GM18507 (cell line): ENCODE measurements around the gene TSPAN1.

Source experiments
- DNase-seq: peaks from one replicate; pipeline ENCODE4 v3.0.0; 2011; ENCODE audit warnings: low read depth; ENCODE audit not compliant: insufficient read length; ENCODE audit errors: extremely low spot score
- FAIRE-seq: peaks from 2 replicates; lab custom pipeline; 2011; peaks lifted over from hg19 to GRCh38; lab: Jason Lieb, UNC

The TSPAN1 gene, protein sequence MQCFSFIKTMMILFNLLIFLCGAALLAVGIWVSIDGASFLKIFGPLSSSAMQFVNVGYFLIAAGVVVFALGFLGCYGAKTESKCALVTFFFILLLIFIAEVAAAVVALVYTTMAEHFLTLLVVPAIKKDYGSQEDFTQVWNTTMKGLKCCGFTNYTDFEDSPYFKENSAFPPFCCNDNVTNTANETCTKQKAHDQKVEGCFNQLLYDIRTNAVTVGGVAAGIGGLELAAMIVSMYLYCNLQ

DNA sequence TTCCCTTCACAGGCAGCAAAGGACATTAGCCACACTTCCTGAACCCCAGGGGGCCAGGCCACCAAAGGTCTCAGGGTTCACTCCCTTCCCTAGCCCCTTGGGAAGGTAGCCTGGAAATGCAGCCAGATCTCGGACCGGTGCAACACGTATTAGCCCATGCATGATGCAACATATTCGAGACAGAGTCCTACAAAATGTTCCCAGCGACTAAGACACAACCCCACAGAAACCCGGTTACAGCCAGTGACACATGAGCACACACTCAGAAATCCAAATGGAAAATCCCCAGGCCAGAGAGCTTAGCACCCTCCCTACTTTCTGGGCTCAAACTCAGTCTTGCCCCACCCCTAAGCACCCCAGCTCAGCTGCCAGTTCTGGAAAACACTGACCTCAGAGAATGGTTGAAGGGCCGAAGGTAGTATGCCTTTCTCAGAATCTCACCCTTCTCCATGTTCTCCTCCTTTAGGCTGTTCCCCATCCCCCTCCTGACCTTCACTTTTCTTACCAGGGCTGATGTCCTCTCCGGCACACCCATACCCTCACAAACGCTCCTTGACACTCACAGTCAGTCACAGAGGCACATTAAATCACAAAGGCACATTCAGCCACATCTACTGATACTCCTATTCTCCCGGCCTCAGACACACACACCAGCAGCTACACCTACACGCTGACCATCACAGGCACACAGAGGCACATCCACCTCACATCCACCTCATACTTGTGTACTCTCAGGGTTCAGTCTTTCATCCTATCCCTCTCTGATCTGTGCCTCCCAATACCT lies at the start of gene TSPAN1:
TSS of gene TSPAN1 (plus strand) at position 640 of the 784 bp plus-strand sequence. CDS start 6,021 bp downstream, outside the sequence.
- FAIRE-seq (no peak), DNase-seq (no peak)

DNA sequence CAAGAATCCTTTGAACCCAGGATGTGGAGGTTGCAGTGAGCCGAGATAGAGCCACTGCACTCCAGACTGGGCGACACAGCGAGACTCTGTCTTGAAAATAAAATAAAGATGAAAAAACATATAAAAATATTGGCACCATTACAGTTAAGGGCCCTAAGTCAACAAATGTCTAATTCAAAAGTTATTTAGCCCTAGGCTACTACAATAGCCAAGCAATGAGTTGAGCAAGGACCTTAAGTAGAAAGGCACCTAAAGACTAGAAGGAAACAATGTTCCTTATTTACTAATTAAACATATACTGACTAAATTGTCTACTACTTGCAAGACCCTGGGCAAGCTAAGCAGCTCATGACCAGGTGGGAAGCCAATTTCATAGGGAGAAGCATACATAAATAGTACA lies 46.5 kb upstream of the TSPAN1 start:
- no peak for FAIRE-seq
- DNase-seq, result no peak

DNA sequence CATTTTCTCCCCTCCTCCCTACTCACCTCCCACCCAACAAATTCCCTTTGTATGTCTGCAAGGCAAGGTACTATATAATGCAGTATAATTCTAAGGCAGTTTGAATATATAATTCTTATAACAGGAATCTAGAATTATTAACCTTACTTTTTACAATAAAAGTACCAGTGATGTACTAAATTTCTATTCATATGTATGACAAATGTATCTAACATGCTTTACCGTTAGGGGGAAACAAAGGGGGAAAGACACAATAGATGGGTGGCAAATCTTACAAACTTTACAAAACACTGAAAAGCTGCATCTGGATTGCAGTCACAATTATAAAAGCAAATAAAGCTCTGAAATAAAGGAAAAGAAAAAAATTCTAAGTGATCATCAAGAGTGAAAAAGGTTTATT lies 44.8 kb upstream of the TSPAN1 start:
- FAIRE-seq (peak; percentile 5), DNase-seq (no peak)

DNA sequence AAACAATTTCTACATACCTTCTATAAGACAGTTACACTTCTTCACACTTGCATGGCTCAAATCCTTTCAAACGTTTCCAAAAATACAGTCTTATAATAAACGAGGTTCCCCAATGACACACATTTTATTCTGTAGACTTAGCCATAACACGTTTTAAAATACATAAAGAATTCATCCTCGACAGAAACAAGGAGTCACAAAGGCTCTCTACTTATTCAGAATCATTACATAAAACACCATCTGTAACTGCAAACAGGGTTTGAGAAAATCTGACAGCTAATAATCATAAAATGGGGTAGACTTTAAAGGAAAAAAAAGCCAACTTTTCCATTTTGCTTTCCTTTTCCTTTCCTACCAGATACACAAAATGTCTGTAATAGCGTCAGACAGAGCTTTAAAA lies 44.3 kb upstream of the TSPAN1 start:
- DNase-seq (no peak), FAIRE-seq (no peak)

DNA sequence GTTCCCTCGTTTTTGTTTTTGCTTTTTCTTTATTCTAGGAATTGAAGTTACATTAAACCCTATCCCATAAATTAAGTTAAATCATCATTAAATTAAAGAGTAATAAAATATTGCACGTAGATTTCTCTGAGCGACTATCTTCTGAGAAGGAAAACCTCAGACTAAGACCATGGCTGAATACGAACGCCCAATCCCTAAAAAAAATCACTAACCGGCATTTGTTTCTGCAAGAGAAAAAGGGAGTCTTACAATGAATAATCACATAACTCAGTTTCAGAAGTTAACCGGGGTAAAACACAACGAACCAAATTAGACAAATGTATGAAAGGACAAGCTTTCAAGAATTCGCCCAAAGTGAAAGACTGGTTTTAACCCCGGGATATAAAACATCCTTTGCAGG lies 43.8 kb upstream of the TSPAN1 start:
- DNase-seq, result no peak

DNA sequence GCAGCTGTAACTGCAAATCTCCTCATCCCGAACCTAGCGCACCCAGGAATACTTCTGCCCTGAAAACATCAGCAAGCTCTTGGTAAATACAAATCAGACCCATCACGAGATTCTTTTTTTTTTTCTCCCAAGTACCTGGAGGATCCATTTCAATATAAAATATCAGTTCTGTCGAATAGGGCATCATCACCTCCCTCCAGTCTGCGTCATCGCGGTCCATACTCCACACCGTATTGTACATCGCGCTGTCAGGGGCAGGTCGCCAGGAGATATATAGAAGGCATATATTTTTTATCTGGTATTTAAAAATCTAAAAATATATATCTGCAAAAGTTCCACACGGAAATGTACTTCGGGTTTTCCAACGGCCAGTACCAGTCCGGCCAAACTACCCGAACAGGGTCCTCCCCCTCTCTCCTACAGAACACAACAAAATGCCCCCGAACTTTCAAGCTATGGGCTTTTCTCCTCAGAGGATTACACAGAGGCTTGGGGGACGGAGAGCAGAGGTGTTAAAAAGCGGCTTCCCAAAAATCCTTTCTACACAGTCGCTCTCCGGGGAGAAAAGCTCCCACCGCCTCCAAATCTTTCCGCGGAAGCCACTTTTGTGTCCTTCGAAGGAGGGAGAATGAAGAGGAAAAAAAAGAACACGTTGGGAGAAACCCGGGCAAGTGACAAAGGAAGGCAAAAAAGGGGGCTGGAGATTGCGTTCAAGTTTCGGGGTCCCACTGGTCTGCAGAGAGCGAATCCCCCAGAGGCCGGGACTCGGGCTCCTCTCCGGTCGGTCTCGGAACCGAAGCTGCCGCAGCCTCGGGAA lies 43.0 kb upstream of the TSPAN1 start:
- FAIRE-seq (no peak), DNase-seq (no peak)

More for the DNA sequence above, 43.8 kb upstream of the TSPAN1 start:
- FAIRE-seq, result peak; percentile 69

DNA sequence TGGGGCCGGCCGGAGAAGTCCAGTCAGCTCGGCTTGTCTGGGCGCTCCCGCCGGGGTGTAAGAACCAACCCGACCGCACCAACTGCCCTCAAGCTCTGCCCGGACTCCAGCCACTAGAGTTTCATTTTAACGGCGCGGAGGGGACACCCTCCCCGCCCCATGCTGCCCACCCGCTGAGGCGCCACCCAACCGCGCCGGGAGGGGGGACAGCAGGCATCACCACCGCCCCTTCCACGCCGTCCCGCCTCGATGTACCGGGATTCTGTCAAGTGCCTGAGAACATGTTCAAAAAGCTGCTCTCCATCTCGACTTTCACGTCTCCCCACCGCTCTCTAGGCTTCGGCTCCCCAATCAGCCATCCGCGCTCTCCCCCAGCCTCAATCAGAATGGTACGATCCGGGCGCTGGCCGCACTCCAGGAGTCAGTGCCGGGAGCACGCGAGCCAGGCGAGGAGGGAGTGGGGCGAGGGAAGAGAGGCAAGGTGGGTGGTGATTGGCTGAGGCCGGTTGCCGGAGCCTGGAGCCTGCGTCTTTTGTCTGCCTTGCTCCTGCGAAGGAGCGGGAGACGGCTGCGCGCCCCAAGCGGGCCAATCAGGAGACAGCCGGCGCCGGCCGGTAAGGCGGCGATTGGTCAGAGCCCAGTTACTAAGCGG lies 42.2 kb upstream of the TSPAN1 start, which contains the start of gene PIK3R3:
TSS of gene PIK3R3 (minus strand) at position 101 of the 652 bp plus-strand sequence. CDS start 677 bp downstream, outside the sequence.
- peak; percentile 96 for DNase-seq
- peak; percentile 98 for FAIRE-seq

DNA sequence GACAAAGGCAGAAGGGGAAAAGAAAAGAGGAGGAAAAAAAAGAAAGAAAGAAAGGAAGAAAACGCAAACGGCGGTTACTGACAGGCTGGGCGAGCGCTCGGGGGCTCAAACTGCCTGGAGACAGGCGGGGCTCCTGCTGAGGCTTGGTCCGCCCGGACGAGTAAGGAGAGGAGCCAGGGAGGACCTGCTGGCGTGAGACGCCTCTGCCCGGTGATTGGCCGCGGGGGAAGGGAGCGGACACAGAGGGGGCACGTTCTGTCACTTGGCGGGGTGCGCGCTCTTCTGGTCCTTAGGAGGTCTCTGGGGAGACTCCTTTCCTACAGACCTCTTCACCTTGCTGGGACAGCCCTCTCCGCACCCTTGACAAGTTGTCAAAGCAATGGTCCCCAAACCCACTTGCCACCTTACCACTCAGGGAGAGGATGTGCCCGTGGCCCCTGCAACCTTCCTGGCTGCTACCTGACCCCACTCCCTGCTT lies 41.7 kb upstream of the TSPAN1 start:
- FAIRE-seq (no peak), DNase-seq (peak; percentile 69)

DNA sequence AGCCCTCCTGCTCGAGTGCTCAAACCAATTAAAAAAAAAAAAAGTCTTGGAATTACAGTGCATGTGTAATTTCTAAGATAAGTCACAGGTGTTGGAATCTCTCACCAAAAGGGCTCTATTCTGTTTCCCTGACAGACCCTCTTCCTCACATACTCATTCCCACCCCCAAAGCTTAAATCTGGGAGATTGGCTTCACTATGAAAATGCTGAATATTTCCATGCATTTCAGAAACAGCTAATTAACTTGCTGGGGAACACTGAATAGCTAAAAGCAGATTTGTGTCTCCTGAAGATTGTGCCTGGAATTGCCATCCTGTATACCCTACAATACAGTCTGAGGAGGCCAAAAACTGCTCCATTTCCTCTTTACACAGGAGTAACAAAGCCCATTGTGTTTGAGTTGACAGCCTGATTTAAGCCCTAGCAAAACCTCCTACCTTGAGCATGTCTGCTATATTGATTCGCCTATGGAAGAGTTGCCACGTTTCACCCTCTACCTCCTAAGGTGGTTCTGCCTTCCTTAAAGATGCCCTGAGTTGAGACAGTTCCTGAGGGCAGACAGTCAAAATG lies 41.0 kb upstream of the TSPAN1 start:
- DNase-seq, result no peak
- no peak for FAIRE-seq

DNA sequence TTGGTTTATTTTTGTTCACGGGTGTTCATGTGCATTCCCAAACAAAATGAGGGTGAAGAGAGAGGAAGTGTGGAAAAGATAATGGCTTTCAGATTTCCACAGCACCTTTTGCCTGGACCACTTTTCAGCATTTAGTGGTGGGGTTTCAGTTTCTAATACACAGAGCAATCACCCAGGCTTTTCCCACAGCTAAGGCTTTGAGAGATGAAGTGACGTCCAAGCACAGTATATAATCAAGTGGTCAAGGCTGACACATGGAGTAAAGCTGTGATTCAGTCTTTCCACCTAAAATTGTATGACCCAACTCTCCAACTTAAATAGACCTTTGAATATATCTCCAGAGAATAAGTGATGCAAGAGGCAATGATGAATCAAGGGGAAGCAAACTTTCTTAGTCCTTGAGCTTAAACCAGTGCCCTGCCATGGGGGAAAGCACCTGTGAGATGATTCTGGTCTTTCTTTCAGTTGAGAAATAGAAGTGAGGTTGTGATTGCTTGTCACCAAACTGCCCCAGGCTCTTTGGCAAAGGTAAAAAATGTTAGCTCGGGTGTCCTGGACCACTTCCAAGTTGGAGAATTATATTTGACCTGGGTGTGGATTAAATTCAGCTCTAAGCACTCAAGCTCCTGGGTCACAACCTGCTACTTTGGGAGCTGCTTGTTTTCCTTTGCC lies 40.1 kb upstream of the TSPAN1 start:
- DNase-seq (no peak), FAIRE-seq (peak; percentile 15)

DNA sequence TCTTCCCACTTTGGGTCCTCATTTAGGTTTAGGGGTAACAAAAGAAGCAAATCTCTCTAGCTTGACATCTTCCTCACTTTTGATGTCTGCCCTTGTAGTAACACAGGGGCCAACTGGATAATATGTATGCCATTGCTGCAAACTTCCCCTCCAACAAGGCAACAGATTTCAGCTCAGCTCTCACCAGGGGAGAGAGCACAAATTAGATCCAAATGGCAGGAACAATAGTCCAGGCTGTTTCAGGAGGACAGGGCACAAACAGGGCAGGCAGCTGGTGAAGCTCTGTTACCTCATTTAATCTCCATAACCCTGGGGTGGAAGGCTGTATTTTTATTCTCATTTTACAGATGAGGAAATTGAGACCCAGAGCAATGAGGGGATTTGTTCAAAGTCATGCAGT lies 38.2 kb upstream of the TSPAN1 start:
- FAIRE-seq, result no peak
- no peak for DNase-seq

DNA sequence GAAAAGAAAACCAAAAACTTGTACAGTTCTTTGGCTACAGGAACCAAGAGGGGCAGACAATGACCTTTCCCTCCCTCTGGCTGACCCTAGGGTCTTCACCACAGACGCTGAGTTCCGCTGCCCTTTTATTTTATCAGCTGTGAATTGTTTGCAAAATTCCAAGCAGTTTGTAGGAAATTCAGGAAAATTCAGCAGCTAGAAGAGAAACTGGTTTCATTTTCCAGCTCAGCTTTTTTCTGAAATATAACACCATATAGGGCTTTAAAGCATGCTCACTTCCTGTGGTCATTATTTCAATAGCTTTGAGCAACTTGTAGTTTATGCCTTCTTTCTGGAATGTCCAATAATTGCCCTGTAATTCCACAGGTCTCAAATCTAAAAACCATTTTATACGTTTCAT lies 37.0 kb upstream of the TSPAN1 start:
- DNase-seq (no peak), FAIRE-seq (no peak)

DNA sequence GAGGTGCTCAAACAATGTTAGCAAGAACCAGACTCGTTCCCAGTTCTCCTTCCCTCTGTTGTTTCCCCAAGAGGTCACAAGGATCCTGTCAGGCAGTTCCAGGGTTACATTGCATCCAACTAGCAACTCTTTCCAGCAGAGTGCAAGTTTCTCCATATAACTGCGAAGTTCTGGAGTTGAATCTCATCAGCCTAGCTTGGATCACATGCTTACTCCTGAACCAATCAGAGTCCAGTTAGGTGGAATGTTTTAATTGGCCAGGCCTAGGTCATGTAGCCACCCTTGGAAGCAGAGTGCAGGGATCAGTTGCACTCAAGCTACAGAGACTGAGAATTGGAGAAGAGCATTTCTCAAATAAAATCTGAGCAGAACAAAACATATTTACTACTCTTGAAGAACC lies 26.6 kb upstream of the TSPAN1 start:
- DNase-seq (no peak), FAIRE-seq (no peak)

DNA sequence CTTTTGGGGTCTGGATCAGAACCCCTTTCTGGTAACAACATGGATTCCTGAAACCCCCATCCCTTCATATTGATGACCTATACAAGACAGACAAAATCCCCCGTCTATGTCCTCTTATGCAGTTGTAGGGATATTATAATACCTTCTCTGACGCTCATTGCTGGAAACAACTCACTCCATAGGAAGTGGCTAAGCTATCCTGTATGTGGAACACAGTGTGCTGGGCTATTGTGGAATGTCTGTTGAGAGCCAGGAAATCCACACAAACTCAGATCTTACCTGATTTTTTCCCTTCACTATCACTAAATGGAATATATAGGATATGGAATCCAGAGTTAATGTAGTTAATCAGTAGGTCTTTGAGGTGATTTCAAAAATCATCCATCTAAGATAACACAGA lies 24.8 kb upstream of the TSPAN1 start:
- DNase-seq (no peak), FAIRE-seq (no peak)

DNA sequence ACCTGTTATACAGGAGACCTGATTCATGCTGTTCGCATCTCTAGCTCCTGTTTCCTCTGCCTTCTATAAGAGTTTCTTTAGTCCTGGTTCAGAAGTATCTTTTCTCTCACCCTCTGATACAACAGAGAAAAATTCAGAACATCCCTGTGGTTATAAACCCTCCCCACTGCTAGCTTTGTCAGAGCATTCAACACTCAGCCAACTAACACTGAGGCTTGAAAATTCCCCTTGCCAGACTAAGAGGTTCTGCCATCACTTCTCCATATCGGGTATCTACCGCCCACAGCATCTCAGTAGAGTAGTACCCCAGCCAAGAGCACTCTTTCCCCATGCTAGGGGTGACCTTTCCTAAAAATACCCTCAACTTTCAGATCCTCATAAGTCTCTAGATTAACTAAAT lies 22.9 kb upstream of the TSPAN1 start:
- DNase-seq, result no peak
- peak; percentile 64 for FAIRE-seq

DNA sequence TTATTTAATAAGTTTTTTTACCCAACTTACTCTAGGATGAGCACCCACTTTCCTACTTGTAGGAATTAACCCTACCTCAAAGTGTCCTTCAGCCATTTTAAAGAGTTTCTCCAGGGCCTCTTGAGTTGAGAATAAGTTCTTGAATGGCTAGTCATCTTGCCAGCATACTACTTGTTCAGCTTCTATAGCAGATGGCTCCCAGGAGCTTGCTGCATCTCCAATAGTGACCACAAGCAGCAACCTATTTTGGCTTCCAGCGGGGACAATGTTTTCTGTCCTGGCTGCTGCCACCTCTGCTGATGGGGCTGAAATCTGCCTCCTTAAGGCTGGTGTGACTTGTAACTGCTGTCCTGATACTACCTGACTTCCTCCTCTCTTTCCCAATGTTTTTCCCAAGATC lies 21.7 kb upstream of the TSPAN1 start:
- no peak for DNase-seq
- no peak for FAIRE-seq

DNA sequence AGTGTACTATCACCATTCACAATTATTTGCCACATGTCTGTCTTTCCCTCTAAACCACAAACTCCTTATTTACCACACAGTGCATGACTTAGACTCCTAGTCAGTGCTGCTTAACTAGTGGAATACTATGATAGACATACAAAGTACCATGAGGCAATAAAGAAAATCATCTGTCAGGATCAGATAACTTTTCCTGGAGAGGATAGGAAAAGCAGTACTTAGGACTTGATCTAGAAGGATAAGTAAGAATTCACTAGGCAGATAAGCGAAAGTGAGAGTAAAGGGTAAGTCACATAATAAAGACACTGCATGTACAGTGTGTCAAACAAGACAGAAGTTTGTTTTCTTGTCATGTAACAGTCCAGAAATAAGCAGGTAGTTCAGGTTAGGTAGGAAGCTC lies 21.2 kb upstream of the TSPAN1 start:
- DNase-seq (no peak), FAIRE-seq (peak; percentile 5)

DNA sequence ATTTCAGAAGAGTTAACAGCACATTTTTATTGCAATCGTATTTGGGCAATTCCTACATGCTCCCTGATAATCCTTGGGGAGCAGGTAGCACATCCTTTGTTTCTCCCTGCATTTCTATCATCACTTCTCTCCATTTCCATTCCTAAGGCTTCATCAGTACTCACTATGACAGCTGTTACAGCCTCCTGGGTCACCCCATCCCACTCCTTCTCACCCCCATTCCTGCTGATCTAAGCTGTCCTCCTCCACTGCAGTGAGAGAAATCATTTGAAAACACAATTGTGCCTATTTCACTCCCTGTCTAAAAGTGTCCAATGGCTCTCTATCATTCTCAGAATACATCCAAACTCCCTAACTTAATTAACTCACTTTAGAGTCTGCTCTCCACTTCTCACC lies 17.0 kb upstream of the TSPAN1 start:
- FAIRE-seq (no peak), DNase-seq (no peak)
